LNCaP clone FGC (cell line): ENCODE measurements around the gene OSCP1.

ENCODE experiments used
- DNase-seq: peaks from one replicate; pipeline ENCODE4 v3.0.0-alpha.2; 2011; ENCODE audit warnings: low read depth
- H3K4me3 ChIP-seq: 2 replicates; pipeline ENCODE4 v1.5.1; 2011; ENCODE audit warnings: mild to moderate bottlenecking, low read depth, low read length, control low read depth
- TF ChIP-seq, protein P1 (sequence below): IDR thresholded peaks from 2 replicates; pipeline ENCODE4 v1.5.1; 2012; ENCODE audit warnings: mild to moderate bottlenecking; ENCODE audit not compliant: control insufficient read depth, insufficient read depth; ENCODE audit errors: extremely low read depth

Gene OSCP1

GRCh38 chr1:36383240-36383639 is 67.0 kb downstream of the OSCP1 start:
- no peak overlapping the region for H3K4me3 ChIP-seq
- TF ChIP-seq, protein P1, sequence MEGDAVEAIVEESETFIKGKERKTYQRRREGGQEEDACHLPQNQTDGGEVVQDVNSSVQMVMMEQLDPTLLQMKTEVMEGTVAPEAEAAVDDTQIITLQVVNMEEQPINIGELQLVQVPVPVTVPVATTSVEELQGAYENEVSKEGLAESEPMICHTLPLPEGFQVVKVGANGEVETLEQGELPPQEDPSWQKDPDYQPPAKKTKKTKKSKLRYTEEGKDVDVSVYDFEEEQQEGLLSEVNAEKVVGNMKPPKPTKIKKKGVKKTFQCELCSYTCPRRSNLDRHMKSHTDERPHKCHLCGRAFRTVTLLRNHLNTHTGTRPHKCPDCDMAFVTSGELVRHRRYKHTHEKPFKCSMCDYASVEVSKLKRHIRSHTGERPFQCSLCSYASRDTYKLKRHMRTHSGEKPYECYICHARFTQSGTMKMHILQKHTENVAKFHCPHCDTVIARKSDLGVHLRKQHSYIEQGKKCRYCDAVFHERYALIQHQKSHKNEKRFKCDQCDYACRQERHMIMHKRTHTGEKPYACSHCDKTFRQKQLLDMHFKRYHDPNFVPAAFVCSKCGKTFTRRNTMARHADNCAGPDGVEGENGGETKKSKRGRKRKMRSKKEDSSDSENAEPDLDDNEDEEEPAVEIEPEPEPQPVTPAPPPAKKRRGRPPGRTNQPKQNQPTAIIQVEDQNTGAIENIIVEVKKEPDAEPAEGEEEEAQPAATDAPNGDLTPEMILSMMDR: no peak
- DNase-seq: no peak

DNA sequence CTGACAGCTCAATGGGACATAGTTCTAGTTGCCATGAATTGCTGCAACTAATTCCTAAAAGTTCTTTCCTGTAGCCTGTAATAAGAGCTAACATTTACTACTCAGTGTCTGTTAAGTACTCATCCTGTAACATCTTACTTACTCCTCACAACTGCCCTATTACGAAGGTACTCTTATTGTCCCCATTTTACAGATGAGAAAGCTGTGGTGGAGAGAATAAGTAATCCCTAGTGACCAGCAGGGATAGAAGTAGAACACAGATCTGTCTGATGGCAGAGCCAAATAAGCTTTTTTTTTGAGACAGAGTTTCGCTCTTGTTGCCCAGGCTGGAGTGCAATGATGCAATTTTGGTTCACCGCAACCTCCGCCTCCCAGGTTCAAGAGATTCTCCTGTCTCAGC is 67.6 kb downstream of the OSCP1 start:
- DNase-seq: no peak
- no peak overlapping the region for H3K4me3 ChIP-seq
- TF ChIP-seq, protein P1: no peak

- DNase-seq: no peak
- TF ChIP-seq, protein P1: no peak
- no peak overlapping the region for H3K4me3 ChIP-seq
These were observed 68.0 kb downstream of the OSCP1 start for GRCh38 chr1:36382231-36382630.

GRCh38 chr1:36381405-36381804 is 68.8 kb downstream of the OSCP1 start:
- TF ChIP-seq, protein P1: no peak
- no peak overlapping the region for H3K4me3 ChIP-seq
- DNase-seq: no peak

DNA sequence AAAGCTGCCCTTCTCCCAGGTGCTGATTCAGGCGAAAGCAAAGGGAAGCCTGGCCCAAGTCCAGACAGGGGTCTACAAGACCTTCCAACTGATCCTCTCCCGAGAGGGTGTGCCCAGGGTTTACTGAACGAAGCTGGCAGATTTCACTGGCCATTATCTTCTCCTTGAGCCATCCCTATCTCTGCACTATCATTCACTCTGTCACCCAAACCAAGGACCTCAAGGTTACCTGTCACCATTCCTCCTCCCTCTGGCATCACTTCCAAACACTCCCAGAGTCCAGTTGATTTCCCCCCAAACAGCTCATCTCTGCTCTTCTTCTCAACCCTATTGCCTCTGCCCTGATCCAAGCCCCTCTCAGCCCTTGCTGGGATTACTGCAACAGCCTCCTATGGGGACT is 69.5 kb downstream of the OSCP1 start:
- DNase-seq: no peak
- H3K4me3 ChIP-seq: no peak overlapping the region
- TF ChIP-seq, protein P1: no peak

GRCh38 chr1:36380143-36380619 is 70.1 kb downstream of the OSCP1 start:
- TF ChIP-seq, protein P1: no peak
- no peak overlapping the region for H3K4me3 ChIP-seq
- DNase-seq: no peak

- TF ChIP-seq, protein P1: no peak
- no peak overlapping the region for H3K4me3 ChIP-seq
- no peak for DNase-seq
These were observed 72.3 kb downstream of the OSCP1 start for GRCh38 chr1:36377791-36378492.
